ENCODE results near the gene GCNT2.
"Not testable (repeated sequence)": the region's sequence is repeated elsewhere in the genome, so short reads cannot be mapped to it uniquely, and the experiment has no call there.

GCNT2 gene

DNA sequence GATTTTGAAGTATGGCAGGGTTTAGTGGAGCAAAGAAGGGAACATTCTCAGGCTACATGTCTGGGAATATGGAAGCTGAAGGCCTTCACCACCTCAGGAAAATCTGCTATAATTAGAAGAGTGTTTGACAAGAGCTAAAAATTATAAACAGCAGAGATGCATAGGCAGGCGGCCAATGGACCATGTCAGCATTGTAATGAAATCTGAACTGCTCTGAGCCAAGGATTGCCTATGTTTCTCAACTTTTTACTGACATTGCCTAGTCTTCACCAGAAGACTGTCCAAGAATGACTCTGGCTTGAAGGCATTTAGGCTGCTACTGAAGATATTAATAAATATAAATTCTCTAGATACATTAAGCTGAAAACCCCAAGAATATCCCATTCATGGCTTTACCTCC is 89.1 kb downstream of the GCNT2 start:
- DNase-seq (ENCODE audit: low spot score) = no peak

- DNase-seq (ENCODE audit: low spot score) = no peak
These were observed 91.0 kb downstream of the GCNT2 start for GRCh38 chr6:10612161-10612560.

- DNase-seq (ENCODE audit: low spot score) = no peak
These were observed 91.9 kb downstream of the GCNT2 start for GRCh38 chr6:10613077-10613476.

DNA sequence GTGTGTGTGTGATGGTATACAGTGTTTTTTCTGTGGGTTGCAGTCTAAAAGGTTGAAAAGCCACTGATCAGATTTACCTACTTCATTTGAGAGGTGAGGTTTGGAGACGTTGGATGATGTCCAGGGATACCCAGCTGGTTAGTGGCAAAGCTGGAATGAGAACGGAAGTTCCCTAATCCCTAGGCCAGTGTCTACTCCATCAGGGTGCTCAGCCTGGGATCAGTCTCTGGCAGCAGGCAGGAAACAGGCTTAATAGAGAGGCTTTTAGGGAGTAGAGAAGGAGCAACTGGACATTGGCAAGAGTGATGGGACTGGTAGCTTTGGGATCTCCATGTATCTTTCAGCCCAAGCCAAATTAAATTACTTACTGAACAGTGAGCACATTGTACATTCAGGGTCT is 92.6 kb downstream of the GCNT2 start:
- DNase-seq (ENCODE audit: low spot score) = no peak

GRCh38 chr6:10615675-10616074 is 94.5 kb downstream of the GCNT2 start:
- DNase-seq (ENCODE audit: low spot score) = no peak

DNA sequence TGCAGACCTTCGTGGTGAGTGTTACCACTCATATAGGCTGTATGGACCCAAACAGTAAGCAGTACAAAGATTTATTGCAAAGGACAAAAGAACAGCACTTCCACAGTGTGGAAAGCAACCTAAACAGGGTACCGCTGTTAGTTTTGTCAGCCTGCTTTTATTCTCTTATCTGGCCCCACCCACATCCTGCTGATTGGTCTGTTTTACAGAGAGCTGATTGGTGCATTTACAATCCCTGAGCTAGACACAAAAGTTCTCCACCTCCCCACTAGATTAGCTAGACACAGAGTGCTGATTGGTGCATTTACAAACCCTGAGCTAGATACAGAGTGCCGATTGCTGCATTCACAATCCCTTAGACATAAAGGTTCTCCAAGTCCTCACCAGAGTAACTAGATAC is 95.1 kb downstream of the GCNT2 start:
- not testable (repeated sequence) for DNase-seq (ENCODE audit: low spot score)

GRCh38 chr6:10617008-10617696 is 96.0 kb downstream of the GCNT2 start:
- DNase-seq (ENCODE audit: low spot score) = no peak

- DNase-seq (ENCODE audit: low spot score) = no peak
These were observed 97.3 kb downstream of the GCNT2 start for GRCh38 chr6:10618409-10618808.

GRCh38 chr6:10621213-10621612 is 100.1 kb downstream of the GCNT2 start:
- DNase-seq (ENCODE audit: low spot score) = no peak

GRCh38 chr6:10621847-10622246 is 100.7 kb downstream of the GCNT2 start:
- no peak for DNase-seq (ENCODE audit: low spot score)

DNA sequence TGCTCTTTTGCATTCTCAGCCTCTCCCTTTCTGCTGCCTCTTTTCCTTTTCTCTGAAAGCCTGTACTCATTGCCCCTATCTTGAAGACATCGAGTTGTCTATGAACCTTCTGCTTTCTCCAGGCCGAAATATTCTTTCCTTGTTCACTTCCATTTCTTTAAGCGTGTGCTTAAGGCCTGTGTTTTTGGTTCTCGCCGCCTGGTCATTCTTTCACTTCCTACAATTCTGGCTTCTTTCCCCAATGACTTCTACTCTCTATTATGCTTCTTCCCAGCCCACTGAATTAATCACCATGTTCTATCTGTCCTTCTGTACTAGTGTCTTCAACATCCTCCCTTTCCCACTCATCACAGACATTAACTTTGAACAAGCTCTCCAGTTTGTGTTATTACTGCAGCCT is 103.7 kb downstream of the GCNT2 start:
- no peak for DNase-seq (ENCODE audit: low spot score)

DNA sequence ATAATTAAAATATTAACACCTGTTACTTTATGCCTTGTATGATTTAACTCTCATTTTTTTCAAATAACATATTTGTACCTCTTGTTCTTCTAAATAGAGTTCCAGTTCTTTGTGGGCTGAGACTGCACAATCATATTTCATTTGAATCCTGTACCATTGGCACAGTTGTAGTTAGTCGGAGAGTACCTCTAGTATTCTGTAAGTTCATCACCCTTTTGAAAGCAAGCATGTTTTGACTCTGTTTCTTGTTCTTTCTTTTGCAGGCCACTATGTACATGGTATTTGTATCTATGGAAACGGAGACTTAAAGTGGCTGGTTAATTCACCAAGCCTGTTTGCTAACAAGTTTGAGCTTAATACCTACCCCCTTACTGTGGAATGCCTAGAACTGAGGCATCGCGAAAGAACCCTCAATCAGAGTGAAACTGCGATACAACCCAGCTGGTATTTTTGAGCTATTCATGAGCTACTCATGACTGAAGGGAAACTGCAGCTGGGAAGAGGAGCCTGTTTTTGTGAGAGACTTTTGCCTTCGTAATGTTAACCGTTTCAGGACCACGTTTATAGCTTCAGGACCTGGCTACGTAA is 105.1 kb downstream of the GCNT2 start:
- DNase-seq (ENCODE audit: low spot score) = no peak

DNA sequence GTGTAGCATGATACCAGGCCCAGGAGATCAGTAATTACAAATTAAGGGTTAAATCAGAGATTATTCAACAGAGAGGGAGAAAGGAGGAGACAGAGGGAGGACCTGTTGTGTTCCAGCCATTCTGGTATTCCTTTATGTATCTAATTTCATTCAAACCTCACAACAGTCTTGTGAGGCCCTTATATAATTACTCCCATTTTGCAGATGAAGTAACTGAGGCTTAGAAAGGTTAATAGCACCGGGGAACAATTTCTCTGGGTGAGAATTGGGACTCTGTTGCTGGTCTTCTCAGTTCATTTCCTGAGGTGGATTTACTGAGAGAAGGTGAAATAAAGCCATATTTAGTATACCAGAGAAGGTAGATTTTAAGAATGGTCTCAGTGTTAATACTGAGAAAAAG is 106.6 kb downstream of the GCNT2 start:
- DNase-seq (ENCODE audit: low spot score) = no peak

- no peak for DNase-seq (ENCODE audit: low spot score)
These were observed 109.0 kb downstream of the GCNT2 start for GRCh38 chr6:10630178-10630577.

DNA sequence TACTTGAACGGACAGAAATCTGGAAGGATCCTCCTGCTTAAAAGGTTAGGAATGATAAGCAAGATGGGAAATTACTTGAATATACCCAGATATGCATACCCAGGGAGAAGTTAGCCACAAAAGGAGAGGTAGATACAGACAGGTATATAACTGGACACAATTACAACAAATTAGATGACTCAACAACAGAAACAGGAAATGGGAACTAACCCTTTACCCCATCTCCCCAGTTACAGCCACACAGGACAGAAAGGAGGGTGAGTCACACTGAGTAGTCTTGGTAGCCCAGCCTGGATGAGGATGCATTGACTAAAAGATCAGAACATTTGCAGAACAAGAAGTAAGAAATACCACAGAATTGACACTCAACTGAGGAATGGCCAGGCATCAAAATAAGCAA is 112.1 kb downstream of the GCNT2 start:
- DNase-seq (ENCODE audit: low spot score) = no peak

DNA sequence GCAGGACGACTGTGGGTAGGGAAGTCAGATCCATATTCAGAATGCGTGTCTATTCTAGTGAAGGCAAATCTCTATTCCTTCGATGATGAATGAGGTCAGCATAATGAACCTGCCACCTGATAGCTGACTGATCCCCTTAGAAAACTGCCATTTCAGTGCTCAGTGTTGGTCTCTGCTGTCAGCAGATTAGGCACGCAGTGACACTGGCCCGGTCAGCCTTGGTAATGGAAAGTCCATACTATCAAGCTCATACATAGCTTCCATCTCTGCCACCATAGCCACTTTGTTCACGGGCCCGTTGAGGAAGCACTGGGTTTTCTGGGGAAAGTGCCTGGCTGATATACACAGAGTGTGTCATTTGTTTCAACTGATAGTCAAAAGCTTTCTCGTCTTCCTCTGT is 119.3 kb downstream of the GCNT2 start:
- DNase-seq (ENCODE audit: low spot score) = no peak

- no peak for DNase-seq (ENCODE audit: low spot score)
These were observed 120.4 kb downstream of the GCNT2 start for GRCh38 chr6:10641528-10641927.

- no peak for DNase-seq (ENCODE audit: low spot score)
These were observed 122.1 kb downstream of the GCNT2 start for GRCh38 chr6:10643201-10643651.

DNA sequence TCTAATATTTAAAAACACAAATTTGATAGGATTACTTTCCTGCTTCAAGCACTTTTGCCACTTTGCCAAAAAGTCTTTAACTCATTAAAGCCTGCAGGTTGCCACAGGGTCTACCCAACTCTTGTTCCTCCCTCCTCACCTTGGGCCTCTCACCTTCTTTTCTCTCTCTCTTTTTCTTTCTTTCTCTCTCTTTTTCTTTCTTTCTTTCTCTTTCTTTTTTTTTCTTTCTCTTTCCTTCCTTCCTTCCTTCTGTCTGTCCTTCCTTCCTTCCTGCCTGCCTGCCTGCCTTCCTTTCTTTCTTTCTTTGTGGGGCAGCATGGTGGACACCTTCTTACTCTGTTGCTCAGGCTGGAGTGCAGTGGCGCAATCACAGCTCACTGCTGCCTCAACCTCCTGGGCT is 123.1 kb downstream of the GCNT2 start:
- no peak for DNase-seq (ENCODE audit: low spot score)

- no peak for DNase-seq (ENCODE audit: low spot score)
These were observed 134.4 kb downstream of the GCNT2 start for GRCh38 chr6:10655508-10656055.

GRCh38 chr6:10658910-10659698 is 138.0 kb downstream of the GCNT2 start:
- DNase-seq (ENCODE audit: low spot score) = no peak

DNA sequence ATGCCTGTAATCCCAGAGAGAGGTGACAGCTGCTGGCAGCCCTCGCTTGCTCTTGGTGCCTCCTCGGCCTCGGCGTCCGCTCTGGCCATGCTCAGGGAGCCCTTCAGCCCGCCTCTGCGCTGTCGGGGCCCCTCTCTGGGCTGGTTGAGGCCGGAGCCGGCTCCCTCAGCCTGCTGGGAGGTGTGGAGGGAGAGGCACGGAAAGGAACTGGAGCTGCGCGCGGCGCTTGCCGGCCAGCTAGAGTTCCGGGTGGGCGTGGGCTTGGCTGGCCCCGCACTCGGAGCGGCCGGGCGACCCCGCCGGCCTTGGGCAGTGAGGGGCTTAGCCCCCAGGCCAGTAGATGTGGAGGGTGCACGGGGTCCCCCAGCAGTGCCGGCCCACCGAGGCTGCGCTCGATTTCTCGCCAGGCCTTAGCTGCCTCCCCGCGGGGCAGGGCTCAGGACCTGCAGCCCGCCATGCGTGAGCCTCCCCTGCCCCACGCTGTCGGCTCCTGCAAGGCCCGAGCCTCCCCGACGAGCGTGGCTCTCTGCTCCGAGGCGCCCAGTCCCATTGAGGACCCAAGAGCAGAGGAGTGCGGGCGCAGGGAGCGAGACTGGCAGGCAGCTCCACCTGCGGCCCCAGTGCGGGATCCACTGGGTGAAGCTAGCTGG is 138.7 kb downstream of the GCNT2 start:
- DNase-seq (ENCODE audit: low spot score) = no peak
